ENCODE data around the gene DPF3.

The DPF3 gene

GRCh38 chr14:72893636-72894322 lies at the start of gene DPF3:
TSS of gene DPF3 (minus strand) at chr14:72894101. CDS start at chr14:72894088, 13 bp downstream.
- TF ChIP-seq, protein P1, sequence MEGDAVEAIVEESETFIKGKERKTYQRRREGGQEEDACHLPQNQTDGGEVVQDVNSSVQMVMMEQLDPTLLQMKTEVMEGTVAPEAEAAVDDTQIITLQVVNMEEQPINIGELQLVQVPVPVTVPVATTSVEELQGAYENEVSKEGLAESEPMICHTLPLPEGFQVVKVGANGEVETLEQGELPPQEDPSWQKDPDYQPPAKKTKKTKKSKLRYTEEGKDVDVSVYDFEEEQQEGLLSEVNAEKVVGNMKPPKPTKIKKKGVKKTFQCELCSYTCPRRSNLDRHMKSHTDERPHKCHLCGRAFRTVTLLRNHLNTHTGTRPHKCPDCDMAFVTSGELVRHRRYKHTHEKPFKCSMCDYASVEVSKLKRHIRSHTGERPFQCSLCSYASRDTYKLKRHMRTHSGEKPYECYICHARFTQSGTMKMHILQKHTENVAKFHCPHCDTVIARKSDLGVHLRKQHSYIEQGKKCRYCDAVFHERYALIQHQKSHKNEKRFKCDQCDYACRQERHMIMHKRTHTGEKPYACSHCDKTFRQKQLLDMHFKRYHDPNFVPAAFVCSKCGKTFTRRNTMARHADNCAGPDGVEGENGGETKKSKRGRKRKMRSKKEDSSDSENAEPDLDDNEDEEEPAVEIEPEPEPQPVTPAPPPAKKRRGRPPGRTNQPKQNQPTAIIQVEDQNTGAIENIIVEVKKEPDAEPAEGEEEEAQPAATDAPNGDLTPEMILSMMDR (IDR thresholded peaks at IDR 0.05) = no peak

DNA sequence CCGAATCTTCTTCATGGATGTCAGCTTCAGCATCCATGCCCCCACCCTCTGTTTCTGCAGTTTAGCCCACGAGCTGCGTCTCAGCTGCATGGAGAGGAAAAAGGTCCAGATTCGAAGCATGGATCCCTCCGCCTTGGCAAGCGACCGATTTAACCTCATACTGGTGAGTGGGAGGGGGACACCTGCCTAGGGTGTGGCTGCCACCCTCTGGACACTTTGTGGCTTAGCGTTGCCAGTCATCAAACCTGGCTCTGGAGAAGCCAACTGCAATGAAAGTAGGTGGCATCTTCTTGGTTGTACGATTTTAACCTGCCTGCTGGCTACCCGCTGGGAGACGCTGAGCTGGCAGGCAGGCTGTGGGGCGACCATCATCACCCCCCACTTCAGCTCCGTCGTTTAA lies 49.0 kb upstream of the DPF3 start:
- TF ChIP-seq, protein P1 (IDR thresholded peaks at IDR 0.05) = no peak

DNA sequence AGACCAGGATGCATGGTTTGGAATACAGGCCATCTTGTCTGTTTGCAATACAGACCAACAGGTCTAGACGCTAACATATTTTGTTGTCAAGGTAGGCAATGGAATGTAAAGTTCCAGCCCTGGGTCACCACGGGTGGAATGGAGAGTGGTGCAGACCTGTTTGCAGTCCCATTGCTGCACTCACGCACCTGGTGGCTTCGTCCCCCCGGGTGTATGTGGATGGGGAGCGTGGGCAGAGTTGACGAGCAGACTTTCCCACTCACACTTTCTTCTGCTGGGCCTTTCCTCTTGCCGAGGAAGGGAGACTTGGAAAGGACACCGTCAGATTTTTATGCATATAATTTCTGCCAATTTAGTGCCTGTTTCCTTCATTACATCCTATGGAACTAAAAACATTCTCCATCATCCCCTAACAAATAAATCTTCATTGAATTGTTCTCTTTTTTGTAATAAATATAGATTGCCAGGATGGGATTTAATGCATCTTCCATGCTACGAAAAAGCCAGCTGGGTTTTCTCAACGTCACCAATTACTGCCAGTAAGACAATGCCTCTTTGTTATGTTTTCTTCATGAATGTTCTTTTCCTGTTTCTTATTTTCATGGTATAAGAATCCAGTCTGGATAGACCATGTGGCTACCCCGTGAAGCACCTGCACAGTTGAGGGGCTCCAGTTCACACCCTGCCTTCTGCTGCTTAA lies 47.5 kb upstream of the DPF3 start:
- TF ChIP-seq, protein P1 (IDR thresholded peaks at IDR 0.05) = no peak

DNA sequence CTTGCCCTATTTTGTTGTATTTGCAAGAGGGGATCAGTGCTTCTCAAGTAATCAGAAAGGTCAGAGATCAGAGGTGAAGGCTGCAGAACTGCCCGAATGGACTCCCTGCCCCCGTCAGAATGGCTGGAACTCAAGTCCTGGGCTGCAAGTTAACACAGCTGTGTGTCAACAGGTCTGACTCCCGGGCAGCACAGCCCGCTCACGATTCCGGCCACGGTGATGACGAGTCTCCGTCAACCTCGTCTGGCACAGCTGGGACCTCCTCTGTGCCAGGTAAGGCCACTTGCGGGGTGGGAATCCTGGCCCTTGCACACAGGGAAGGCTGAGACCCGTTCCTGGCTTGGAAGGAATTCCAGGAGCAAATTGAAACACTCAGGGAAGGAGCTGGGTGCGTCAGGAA lies 45.7 kb upstream of the DPF3 start:
- TF ChIP-seq, protein P1 (IDR thresholded peaks at IDR 0.05) = no peak

DNA sequence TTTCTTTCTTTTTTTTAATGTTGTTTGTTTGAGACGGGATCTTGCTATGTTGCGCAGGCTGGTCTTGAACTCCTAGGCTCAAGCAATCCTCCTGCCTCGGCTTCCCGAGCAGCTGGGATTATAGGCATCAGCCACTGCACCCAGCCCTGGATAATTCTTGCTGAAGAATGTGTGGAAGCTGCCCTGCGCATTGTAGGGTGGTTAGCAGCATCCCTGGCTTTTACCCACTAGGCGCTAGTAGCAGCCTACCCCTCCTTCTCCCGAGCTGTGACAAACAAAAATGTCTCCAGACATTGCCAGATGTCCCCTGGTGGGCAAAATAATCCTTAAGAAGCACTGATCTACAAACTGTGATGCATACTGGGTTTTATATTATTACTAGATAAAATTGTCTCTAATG lies 39.0 kb upstream of the DPF3 start:
- TF ChIP-seq, protein P1 (IDR thresholded peaks at IDR 0.05) = no peak

DNA sequence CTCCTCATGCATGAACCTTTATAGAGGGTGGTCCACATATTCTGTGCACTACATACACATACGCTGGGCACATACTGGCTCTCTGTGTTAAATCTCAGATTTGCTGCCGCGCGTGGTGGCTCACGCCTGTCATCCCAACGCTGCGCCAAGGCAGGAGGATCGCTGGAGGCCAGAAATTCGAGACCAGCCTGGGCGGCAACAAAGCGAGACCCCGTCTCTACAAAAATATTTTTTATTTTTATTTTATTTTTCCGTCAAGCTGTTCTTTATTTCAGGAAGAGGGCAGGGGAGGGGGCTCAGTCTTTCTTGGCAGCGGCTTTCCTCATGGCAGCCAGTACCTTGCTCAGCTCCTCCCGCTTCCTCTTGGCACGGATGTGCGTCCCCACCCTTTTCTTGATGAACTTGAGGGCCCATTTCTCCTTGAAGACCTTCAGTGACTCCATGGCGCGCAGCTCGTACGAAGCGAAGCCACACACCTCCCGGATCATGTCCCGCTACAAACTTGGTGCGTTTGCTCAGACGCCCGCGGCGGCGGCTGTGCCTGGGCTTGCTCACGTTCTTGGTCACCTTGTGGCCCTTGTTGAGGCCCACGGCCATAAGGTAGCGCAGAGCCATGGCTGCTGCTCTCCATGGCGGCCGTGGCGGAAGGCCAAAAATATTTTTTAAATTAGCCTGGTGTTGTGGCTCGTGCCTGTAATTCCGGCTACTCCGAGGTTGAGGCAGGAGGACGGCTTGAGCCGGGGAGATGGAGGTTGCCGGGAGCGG lies 35.6 kb upstream of the DPF3 start:
- TF ChIP-seq, protein P1 (IDR thresholded peaks at IDR 0.05) = no peak

GRCh38 chr14:72928872-72929271 lies 35.0 kb upstream of the DPF3 start:
- TF ChIP-seq, protein P1 (IDR thresholded peaks at IDR 0.05) = no peak

Data from LNCAP (cell line).